Right lobe of liver (tissue), 6 donors: ENCODE results near the gene ADAM12. TPM values are rescaled to one million over a fixed set of nuclear protein-coding genes. Genes with fewer than 3 reads are reported as not detected.

Source experiments
- ATAC-seq, 4 donors: fragments of 200-7000 bp; cut with Tn5 transposase; one replicate each; pipeline ENCODE4 v1.9.1; 2020; ENCODE audit warnings: mild to moderate bottlenecking in 4 of 4, moderate library complexity in 4 of 4
- DNase-seq, 3 donors: peaks; one replicate each; pipeline ENCODE4 v3.0.0-alpha.2; 2020
- H3K27ac ChIP-seq, 3 donors: fragments of 200-600 bp; one replicate each; pipeline ENCODE4 v1.8.0; 2022
- H3K27me3 ChIP-seq, 2 donors: fragments of 200-600 bp; one replicate each; pipeline ENCODE4 v1.8.0; 2022
- H3K36me3 ChIP-seq, 4 donors: fragments of 200-600 bp; sonication (generic) in 1 of 4; one replicate each; pipeline versions ENCODE4 v1.5.1 to v1.8.0; 2017 to 2022; ENCODE audit warnings: control low read depth in 1 of 4
- H3K4me1 ChIP-seq, 4 donors: fragments of 200-600 bp; sonication (generic) in 1 of 4; one replicate each; pipeline versions ENCODE4 v1.5.1 to v1.8.0; 2017 to 2022; ENCODE audit warnings: control low read depth in 1 of 4
- H3K4me3 ChIP-seq, 3 donors: fragments of 200-600 bp; one replicate each; pipeline ENCODE4 v1.8.0; 2022
- H3K9me3 ChIP-seq, 4 donors: fragments of 200-600 bp; sonication (generic) in 1 of 4; one replicate each; pipeline versions ENCODE4 v1.5.1 to v1.8.0; 2017 to 2022; ENCODE audit warnings: control low read depth in 1 of 4
- POLR2A ChIP-seq: fragments of 450-650 bp; IDR thresholded peaks from one replicate; pipeline ENCODE4 v1.6.1; 2017; ENCODE audit warnings: antibody characterized with exemption, mild to moderate bottlenecking
- WGBS: methylation state at CpG from one replicate; pipeline ENCODE4 v1.1.6; 2018; ENCODE audit warnings: low coverage, low lambda C conversion rate; ENCODE audit not compliant: insufficient coverage; ENCODE audit errors: missing lambda C conversion rate; 5-methylcytosine and 5-hydroxymethylcytosine counted together
- intact Hi-C, 2 donors: fragments of 100-400 bp; cut with DNase I; formaldehyde crosslinking; loops; one replicate each; pipeline versions ENCODE4 v1.11.2 to v1.14.1; 2022
- total RNA-seq, 6 experiments: library from RNA; depleted of rRNA in 2 of 6; stranded (reverse); fragments of >200 nt in 2 of 6; fragmentation: NEBNext Ultra II Directional in 3 of 6; extraction: Animal tissue kit (Norgen Biotek cat#: 25700) in 3 of 6; gene quantifications; one replicate each; pipeline versions ENCODE4 v1.1.0 to v1.2.4, GENCODE V29; 2016 to 2023
- TF ChIP-seq, protein P1 (sequence below), 4 donors: fragments of 200-600 bp in 3 of 4; fragments of 450-650 bp in 1 of 4; IDR thresholded peaks; one replicate each; pipeline versions ENCODE4 v1.5.1 to v1.8.0; 2016 to 2022; ENCODE audit warnings: antibody characterized with exemption in 4 of 4, mild to moderate bottlenecking in 2 of 4
- donor health status: DM: no; HTN: yes; CAD: no.
- donor health status: DM: no; HTN: no; CAD: no.
- donor health status: DM: no; HTN: no; CAD: no.
- donor health status: DM: no; HTN: yes; CAD: no.
- donor health status: DM: no; HTN: yes; CAD: no.

ADAM12 gene
- total RNA-seq, 6 experiments from 2014 or later, result 0.06 to 1.3 (median 0.48) TPM; not detected in 2

DNA sequence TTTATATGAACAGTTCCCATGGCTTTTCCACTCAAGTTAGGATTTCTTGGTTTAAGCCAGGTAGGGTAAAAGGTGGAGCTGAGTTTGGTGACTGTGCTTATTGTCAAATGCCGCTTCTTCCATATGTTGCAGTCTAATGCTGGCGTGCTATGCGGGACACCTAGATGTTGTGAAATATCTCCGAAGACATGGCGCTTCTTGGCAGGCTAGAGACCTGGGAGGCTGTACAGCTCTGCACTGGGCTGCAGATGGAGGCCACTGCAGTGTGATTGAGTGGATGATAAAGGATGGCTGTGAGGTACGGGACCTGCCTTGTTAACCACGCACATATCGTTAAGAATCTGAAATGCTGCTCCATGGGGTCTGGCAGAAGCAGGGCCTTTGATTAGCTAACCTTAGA, 383.5 kb downstream of the ADAM12 start:
- no peak for TF ChIP-seq POLR2A
- Histone ChIP-seq H3K27ac (no peak overlapping the region), H3K4me1 (no peaks in the 10 kb centered on the region), H3K4me3 (no peak overlapping the region), H3K36me3 (no peaks in the 10 kb centered on the region), H3K27me3 (no peaks in the 10 kb centered on the region), H3K9me3 (no peaks in the 10 kb centered on the region)
- DNase-seq, result no peak
- intact Hi-C loops, result no loop called here
- ATAC-seq, result no peak
- WGBS, result 52% methylated on average over 5 of the region's 8 CpGs

DNA sequence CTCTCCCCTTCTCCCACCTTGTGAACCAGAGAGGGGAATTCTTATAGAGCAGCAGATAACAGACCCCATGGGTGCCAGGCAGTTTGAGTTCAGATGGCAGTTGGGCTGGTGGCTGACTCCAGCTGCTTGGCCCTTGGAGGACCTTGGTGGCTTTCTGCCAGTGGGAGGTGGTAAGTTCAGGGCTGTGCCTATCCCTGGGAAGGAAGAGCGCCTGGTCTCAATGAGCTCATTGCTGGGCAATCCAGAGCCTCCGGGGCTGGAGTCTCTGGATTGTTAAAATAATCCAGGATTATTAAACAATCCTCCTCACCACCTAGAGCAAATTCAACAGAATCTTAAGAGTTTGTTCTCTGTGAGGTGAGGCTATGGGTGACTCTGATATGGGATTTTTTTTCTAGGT, 386.7 kb downstream of the ADAM12 start:
- no peaks in the 10 kb centered on the region for H3K9me3 ChIP-seq
- 100% methylated on average over 1 of the region's 2 CpGs for WGBS
- DNase-seq, result no peak
- no peaks in the 10 kb centered on the region for H3K27me3 ChIP-seq
- intact Hi-C loops, result no loop called here
- TF ChIP-seq POLR2A, result no peak
- TF ChIP-seq, protein P1, sequence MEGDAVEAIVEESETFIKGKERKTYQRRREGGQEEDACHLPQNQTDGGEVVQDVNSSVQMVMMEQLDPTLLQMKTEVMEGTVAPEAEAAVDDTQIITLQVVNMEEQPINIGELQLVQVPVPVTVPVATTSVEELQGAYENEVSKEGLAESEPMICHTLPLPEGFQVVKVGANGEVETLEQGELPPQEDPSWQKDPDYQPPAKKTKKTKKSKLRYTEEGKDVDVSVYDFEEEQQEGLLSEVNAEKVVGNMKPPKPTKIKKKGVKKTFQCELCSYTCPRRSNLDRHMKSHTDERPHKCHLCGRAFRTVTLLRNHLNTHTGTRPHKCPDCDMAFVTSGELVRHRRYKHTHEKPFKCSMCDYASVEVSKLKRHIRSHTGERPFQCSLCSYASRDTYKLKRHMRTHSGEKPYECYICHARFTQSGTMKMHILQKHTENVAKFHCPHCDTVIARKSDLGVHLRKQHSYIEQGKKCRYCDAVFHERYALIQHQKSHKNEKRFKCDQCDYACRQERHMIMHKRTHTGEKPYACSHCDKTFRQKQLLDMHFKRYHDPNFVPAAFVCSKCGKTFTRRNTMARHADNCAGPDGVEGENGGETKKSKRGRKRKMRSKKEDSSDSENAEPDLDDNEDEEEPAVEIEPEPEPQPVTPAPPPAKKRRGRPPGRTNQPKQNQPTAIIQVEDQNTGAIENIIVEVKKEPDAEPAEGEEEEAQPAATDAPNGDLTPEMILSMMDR (IDR thresholded peaks at IDR 0.05), result no peak
- H3K27ac ChIP-seq, result no peak overlapping the region
- no peaks in the 10 kb centered on the region for H3K4me1 ChIP-seq
- no peak overlapping the region for H3K4me3 ChIP-seq
- H3K36me3 ChIP-seq, result no peaks in the 10 kb centered on the region
- ATAC-seq, result no peak

- 59% methylated on average over 3 of the region's 3 CpGs for WGBS
- H3K27ac ChIP-seq, result no peak overlapping the region
- no peak overlapping the region for H3K4me3 ChIP-seq
- no peaks in the 10 kb centered on the region for H3K36me3 ChIP-seq
- no peaks in the 10 kb centered on the region for H3K4me1 ChIP-seq
- H3K27me3 ChIP-seq, result no peaks in the 10 kb centered on the region
- no peak for DNase-seq
- TF ChIP-seq, protein P1 (IDR thresholded peaks at IDR 0.05), result no peak
- no peak for TF ChIP-seq POLR2A
- H3K9me3 ChIP-seq, result no peaks in the 10 kb centered on the region
- no peak for ATAC-seq
- intact Hi-C loops, result no loop called here
Measured at GRCh38 chr10:125999694-126000093, 388.6 kb downstream of the ADAM12 start.

GRCh38 chr10:125997586-125997985, 390.7 kb downstream of the ADAM12 start:
- no peak for ATAC-seq
- intact Hi-C loops, result no loop called here
- H3K4me3 ChIP-seq, result no peak overlapping the region
- no peak for DNase-seq
- no peaks in the 10 kb centered on the region for H3K27me3 ChIP-seq
- H3K4me1 ChIP-seq, result no peaks in the 10 kb centered on the region
- no peaks in the 10 kb centered on the region for H3K9me3 ChIP-seq
- WGBS, result 81% methylated on average over 8 of the region's 12 CpGs
- TF ChIP-seq POLR2A, result no peak
- TF ChIP-seq, protein P1 (IDR thresholded peaks at IDR 0.05), result no peak
- H3K36me3 ChIP-seq, result no peaks in the 10 kb centered on the region
- H3K27ac ChIP-seq, result no peak overlapping the region

DNA sequence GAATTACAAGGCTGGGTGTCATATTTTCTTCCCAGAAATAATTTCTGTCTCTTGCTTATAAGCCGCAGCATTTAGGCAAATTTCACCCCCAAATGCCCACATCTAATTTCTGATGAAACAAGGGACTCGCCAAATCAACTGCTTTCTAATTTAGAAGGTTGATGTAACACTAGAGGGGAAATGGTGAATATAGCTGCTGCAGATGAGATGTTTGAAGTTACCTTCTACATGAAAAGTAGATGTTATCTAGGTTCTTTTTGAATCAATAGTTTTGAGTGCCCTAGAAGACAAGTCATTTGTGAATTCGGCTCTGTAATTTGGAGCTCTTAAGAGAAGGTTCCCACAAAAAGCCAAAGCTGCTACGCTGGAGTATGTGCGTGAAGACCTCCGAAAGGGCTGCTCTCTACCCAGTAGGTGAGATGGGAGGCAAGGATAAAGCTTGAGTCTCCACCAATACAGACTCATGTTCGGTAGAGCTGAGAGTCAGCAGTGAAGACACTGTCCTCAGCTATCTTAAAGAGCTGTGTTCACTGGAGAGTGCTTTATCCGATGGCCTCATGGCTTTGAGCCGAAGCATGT, 392.5 kb downstream of the ADAM12 start:
- Histone ChIP-seq H3K27me3 (no peaks in the 10 kb centered on the region), H3K9me3 (no peaks in the 10 kb centered on the region), H3K4me1 (no peaks in the 10 kb centered on the region), H3K36me3 (no peaks in the 10 kb centered on the region), H3K27ac (no peak overlapping the region), H3K4me3 (no peak overlapping the region)
- DNase-seq (no peak), ATAC-seq (no peak)
- TF ChIP-seq, protein P1 (IDR thresholded peaks at IDR 0.05), result no peak
- TF ChIP-seq POLR2A, result no peak
- intact Hi-C loops, result no loop called here
- WGBS, result 67% methylated on average over 9 of the region's 9 CpGs
